Measurements from ENCODE around the gene TMA7. TPM values are rescaled to one million over a fixed set of nuclear protein-coding genes. Genes with fewer than 3 reads are reported as not detected.

Gene TMA7
- total and polyA plus RNA-seq, 2 of the 13 experiments (the other 11 are each of a cell fraction or from before 2014, with no cell fraction given), result 100 to 486 TPM

DNA sequence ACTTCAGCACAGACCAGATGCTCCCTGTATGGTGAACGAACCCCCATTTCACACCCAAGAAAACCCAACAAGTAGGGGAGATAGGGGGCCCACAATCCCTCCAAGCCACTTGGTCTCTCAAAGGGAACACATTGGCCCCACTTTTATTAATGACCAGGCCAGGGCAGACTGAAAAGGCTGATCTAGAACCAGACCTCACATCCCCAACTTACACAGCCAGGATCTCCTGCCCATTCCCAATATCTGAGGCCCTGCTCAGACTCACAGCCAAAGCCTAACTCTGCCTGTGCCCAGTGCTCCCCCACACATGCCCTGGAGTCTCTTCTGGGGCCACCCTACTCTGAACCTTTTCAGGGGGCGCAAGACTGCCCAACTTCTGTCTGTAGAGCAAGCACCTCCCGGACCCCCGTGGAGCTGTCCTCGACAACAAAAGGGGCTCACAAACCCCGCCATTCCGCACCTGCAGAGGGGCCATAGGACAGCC, 11.9 kb upstream of the TMA7 start (continued):
- TF ChIP-seq ETV5 (CRISPR knock-in tag; IDR thresholded peaks at IDR 0.05; ENCODE audit: borderline replicate concordance) (no peak), MBNL3 (CRISPR knock-in tag; conservative IDR thresholded peaks at IDR 0.05) (no peak), PRPF4 (IDR thresholded peaks at IDR 0.05; ENCODE audit: low read depth, low read length, poor library complexity, severe bottlenecking) (no peak), ZMYM2 (CRISPR knock-in tag; IDR thresholded peaks at IDR 0.05) (no peak), KMT2A (CRISPR knock-in tag; IDR thresholded peaks at IDR 0.05) (no peak), KAT2B (IDR thresholded peaks at IDR 0.05; ENCODE audit: borderline replicate concordance, low read depth, low read length) (no peak), BRCA1 (CRISPR knock-in tag; IDR thresholded peaks at IDR 0.05) (no peak), REXO4 (CRISPR knock-in tag; IDR thresholded peaks at IDR 0.05; ENCODE audit: borderline replicate concordance) (no peak), SSRP1 (CRISPR knock-in tag; IDR thresholded peaks at IDR 0.05) (0 out of 2 replicates have a peak, but pooled peaks have one; percentile 47), TRIM24 (CRISPR knock-in tag; IDR thresholded peaks at IDR 0.05) (no peak), ZNF441 (CRISPR knock-in tag; IDR thresholded peaks at IDR 0.05; ENCODE audit: borderline replicate concordance) (0 out of 2 replicates have a peak, but pooled peaks have one; percentile 7), ZNF788 (CRISPR knock-in tag; IDR thresholded peaks at IDR 0.05; ENCODE audit: borderline replicate concordance) (peak; percentile 7; the same call in 1 of the 2 replicates), ZSCAN20 (CRISPR knock-in tag; IDR thresholded peaks at IDR 0.05; ENCODE audit: borderline replicate concordance) (0 out of 2 replicates have a peak, but pooled peaks have one; percentile 40), KDM5A (IDR thresholded peaks at IDR 0.05; ENCODE audit: borderline replicate concordance, low read length) (0 out of 2 replicates have a peak, but pooled peaks have one; percentile 12)
- TF ChIP-seq, protein P1, sequence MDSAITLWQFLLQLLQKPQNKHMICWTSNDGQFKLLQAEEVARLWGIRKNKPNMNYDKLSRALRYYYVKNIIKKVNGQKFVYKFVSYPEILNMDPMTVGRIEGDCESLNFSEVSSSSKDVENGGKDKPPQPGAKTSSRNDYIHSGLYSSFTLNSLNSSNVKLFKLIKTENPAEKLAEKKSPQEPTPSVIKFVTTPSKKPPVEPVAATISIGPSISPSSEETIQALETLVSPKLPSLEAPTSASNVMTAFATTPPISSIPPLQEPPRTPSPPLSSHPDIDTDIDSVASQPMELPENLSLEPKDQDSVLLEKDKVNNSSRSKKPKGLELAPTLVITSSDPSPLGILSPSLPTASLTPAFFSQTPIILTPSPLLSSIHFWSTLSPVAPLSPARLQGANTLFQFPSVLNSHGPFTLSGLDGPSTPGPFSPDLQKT (CRISPR knock-in tag; IDR thresholded peaks at IDR 0.05; ENCODE audit: borderline replicate concordance), result no peak
- TF ChIP-seq, protein P2, sequence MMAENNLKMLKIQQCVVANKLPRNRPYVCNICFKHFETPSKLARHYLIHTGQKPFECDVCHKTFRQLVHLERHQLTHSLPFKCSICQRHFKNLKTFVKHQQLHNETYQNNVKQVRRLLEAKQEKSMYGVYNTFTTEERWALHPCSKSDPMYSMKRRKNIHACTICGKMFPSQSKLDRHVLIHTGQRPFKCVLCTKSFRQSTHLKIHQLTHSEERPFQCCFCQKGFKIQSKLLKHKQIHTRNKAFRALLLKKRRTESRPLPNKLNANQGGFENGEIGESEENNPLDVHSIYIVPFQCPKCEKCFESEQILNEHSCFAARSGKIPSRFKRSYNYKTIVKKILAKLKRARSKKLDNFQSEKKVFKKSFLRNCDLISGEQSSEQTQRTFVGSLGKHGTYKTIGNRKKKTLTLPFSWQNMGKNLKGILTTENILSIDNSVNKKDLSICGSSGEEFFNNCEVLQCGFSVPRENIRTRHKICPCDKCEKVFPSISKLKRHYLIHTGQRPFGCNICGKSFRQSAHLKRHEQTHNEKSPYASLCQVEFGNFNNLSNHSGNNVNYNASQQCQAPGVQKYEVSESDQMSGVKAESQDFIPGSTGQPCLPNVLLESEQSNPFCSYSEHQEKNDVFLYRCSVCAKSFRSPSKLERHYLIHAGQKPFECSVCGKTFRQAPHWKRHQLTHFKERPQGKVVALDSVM (CRISPR knock-in tag; IDR thresholded peaks at IDR 0.05), result no peak
- TF ChIP-seq, protein P3, sequence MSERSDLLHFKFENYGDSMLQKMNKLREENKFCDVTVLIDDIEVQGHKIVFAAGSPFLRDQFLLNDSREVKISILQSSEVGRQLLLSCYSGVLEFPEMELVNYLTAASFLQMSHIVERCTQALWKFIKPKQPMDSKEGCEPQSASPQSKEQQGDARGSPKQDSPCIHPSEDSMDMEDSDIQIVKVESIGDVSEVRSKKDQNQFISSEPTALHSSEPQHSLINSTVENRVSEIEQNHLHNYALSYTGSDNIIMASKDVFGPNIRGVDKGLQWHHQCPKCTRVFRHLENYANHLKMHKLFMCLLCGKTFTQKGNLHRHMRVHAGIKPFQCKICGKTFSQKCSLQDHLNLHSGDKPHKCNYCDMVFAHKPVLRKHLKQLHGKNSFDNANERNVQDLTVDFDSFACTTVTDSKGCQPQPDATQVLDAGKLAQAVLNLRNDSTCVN (CRISPR knock-in tag; IDR thresholded peaks at IDR 0.05; ENCODE audit: borderline replicate concordance), result no peak
- TF ChIP-seq, protein P4, sequence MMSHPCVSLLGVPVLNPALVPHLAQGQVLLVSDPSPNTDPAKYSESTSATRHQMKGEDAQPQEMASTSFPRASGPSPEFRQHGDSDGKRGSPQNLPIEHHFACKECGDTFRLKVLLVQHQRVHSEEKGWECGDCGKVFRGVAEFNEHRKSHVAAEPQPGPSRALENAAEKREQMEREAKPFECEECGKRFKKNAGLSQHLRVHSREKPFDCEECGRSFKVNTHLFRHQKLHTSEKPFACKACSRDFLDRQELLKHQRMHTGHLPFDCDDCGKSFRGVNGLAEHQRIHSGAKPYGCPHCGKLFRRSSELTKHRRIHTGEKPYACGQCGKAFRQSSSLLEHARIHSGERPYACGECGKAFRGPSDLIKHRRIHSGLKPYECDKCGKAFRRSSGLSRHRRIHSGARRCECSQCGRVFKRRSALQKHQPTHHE (CRISPR knock-in tag; IDR thresholded peaks at IDR 0.05; ENCODE audit: borderline replicate concordance), result no peak
- TF ChIP-seq, protein P5, sequence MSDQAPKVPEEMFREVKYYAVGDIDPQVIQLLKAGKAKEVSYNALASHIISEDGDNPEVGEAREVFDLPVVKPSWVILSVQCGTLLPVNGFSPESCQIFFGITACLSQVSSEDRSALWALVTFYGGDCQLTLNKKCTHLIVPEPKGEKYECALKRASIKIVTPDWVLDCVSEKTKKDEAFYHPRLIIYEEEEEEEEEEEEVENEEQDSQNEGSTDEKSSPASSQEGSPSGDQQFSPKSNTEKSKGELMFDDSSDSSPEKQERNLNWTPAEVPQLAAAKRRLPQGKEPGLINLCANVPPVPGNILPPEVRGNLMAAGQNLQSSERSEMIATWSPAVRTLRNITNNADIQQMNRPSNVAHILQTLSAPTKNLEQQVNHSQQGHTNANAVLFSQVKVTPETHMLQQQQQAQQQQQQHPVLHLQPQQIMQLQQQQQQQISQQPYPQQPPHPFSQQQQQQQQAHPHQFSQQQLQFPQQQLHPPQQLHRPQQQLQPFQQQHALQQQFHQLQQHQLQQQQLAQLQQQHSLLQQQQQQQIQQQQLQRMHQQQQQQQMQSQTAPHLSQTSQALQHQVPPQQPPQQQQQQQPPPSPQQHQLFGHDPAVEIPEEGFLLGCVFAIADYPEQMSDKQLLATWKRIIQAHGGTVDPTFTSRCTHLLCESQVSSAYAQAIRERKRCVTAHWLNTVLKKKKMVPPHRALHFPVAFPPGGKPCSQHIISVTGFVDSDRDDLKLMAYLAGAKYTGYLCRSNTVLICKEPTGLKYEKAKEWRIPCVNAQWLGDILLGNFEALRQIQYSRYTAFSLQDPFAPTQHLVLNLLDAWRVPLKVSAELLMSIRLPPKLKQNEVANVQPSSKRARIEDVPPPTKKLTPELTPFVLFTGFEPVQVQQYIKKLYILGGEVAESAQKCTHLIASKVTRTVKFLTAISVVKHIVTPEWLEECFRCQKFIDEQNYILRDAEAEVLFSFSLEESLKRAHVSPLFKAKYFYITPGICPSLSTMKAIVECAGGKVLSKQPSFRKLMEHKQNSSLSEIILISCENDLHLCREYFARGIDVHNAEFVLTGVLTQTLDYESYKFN (CRISPR knock-in tag; conservative IDR thresholded peaks at IDR 0.05), result no peak
- TF ChIP-seq, protein P6, sequence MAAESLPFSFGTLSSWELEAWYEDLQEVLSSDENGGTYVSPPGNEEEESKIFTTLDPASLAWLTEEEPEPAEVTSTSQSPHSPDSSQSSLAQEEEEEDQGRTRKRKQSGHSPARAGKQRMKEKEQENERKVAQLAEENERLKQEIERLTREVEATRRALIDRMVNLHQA (CRISPR knock-in tag; IDR thresholded peaks at IDR 0.05), result no peak
